Trophoblast cell (in vitro differentiated cells and primary cell): ENCODE measurements around the gene AXIN1.

Experiments
- DNase-seq, 2 donors: peaks; one replicate each; pipeline ENCODE4 v3.0.0-alpha.2; 2016
- H2AFZ ChIP-seq: 2 replicates; pipeline ENCODE4 v1.6.1; 2013; ENCODE audit warnings: low read length, moderate library complexity, mild to moderate bottlenecking; ENCODE audit not compliant: insufficient read depth, poor library complexity
- H2AK5ac ChIP-seq: 2 replicates; pipeline ENCODE4 v1.6.1; 2013; ENCODE audit warnings: mild to moderate bottlenecking, low read length
- H2BK120ac ChIP-seq: 2 replicates; pipeline ENCODE4 v1.6.1; 2013; ENCODE audit warnings: low read length, mild to moderate bottlenecking, moderate library complexity; ENCODE audit not compliant: insufficient read depth, poor library complexity
- H2BK12ac ChIP-seq: 2 replicates; pipeline ENCODE4 v1.6.1; 2013; ENCODE audit warnings: mild to moderate bottlenecking, low read length, moderate library complexity
- H2BK5ac ChIP-seq: 2 replicates; pipeline ENCODE4 v1.6.1; 2013; ENCODE audit warnings: low read length, low read depth, moderate library complexity, mild to moderate bottlenecking; ENCODE audit not compliant: poor library complexity
- H3K14ac ChIP-seq: 2 replicates; pipeline ENCODE4 v1.6.1; 2013; ENCODE audit warnings: mild to moderate bottlenecking, low read length
- H3K18ac ChIP-seq: 2 replicates; pipeline ENCODE4 v1.6.1; 2013; ENCODE audit warnings: mild to moderate bottlenecking, low read length
- H3K23ac ChIP-seq: 2 replicates; pipeline ENCODE4 v1.6.1; 2013; ENCODE audit warnings: low read length
- H3K27ac ChIP-seq: 2 replicates; pipeline ENCODE4 v1.5.1; 2013; ENCODE audit warnings: low read depth, mild to moderate bottlenecking, inconsistent platforms, low read length, moderate library complexity
- H3K27me3 ChIP-seq: 2 replicates; pipeline ENCODE4 v1.6.1; 2013; ENCODE audit warnings: inconsistent platforms, mild to moderate bottlenecking, low read length, moderate library complexity; ENCODE audit not compliant: insufficient read depth
- H3K36me3 ChIP-seq, 2 experiments: 1 replicate in 1 of 2; 2 replicates in 1 of 2; pipeline ENCODE4 v1.6.1; 2013; ENCODE audit warnings: low read length in 2 of 2, mild to moderate bottlenecking in 2 of 2, moderate library complexity in 1 of 2; ENCODE audit not compliant: insufficient read depth in 2 of 2, control insufficient read depth in 1 of 2
- H3K4ac ChIP-seq: 2 replicates; pipeline ENCODE4 v1.6.1; 2013; ENCODE audit warnings: low read depth, mild to moderate bottlenecking, low read length, moderate library complexity
- H3K4me1 ChIP-seq, 2 experiments: 1 replicate in 1 of 2; 2 replicates in 1 of 2; pipeline ENCODE4 v1.6.1; 2013; ENCODE audit warnings: low read length in 2 of 2, mild to moderate bottlenecking in 2 of 2, moderate library complexity in 1 of 2; ENCODE audit not compliant: insufficient read depth in 2 of 2, control insufficient read depth in 1 of 2
- H3K4me2 ChIP-seq: 2 replicates; pipeline ENCODE4 v1.6.1; 2013; ENCODE audit warnings: inconsistent platforms, mild to moderate bottlenecking, low read length, moderate library complexity
- H3K4me3 ChIP-seq: 2 replicates; pipeline ENCODE4 v1.5.1; 2013; ENCODE audit warnings: mild to moderate bottlenecking, low read depth, low read length, inconsistent platforms
- H3K79me1 ChIP-seq: one replicate; pipeline ENCODE4 v1.6.1; 2013; ENCODE audit warnings: low read length
- H3K79me2 ChIP-seq: 2 replicates; pipeline ENCODE4 v1.6.1; 2013; ENCODE audit warnings: low read length, mild to moderate bottlenecking; ENCODE audit not compliant: control insufficient read depth, insufficient read depth, poor library complexity
- H3K9ac ChIP-seq: 2 replicates; pipeline ENCODE4 v1.6.1; 2013; ENCODE audit warnings: mild to moderate bottlenecking, low read length
- H3K9me3 ChIP-seq: 2 replicates; pipeline ENCODE4 v1.6.1; 2013; ENCODE audit warnings: low read depth, mild to moderate bottlenecking, control low read depth, inconsistent platforms, low read length; ENCODE audit not compliant: insufficient read depth
- H4K12ac ChIP-seq: 2 replicates; pipeline ENCODE4 v1.6.1; 2013; ENCODE audit warnings: low read depth, mild to moderate bottlenecking, low read length, moderate library complexity
- H4K8ac ChIP-seq: 2 replicates; pipeline ENCODE4 v1.6.1; 2013; ENCODE audit warnings: low read depth, mild to moderate bottlenecking, low read length, moderate library complexity
- H4K91ac ChIP-seq: one replicate; pipeline ENCODE4 v1.6.1; 2013; ENCODE audit warnings: low read depth, mild to moderate bottlenecking, low read length, moderate library complexity
- WGBS: extraction: QIAGEN DNeasy Blood & Tissue Kit; methylation state at CpG from one replicate; pipeline ENCODE4 v1.1.7; 2013; ENCODE audit warnings: missing lambda C conversion rate; ENCODE audit not compliant: insufficient read length, insufficient coverage; ENCODE audit errors: extremely low coverage; 5-methylcytosine and 5-hydroxymethylcytosine counted together

Gene AXIN1

GRCh38 chr16:396605-397004 lies 44.1 kb upstream of the AXIN1 start:
- Histone ChIP-seq H3K4me2 (peak overlapping the region; percentile 60), H4K8ac (peak overlapping the region; percentile 48), H3K18ac (no peak overlapping the region), H4K91ac (no peak overlapping the region), H3K9me3 (peaks cover 8% of the 10 kb centered on the region), H3K27ac (no peak overlapping the region), H2BK120ac (no peak overlapping the region), H2BK12ac (no peak overlapping the region), H2AK5ac (no peak overlapping the region), H3K36me3 (peaks cover 20 to 24% of the 10 kb centered on the region in 2 experiments), H4K12ac (peak overlapping the region; percentile 22), H3K23ac (no peak overlapping the region), H2AFZ (peak overlapping the region; percentile 84), H3K9ac (no peak overlapping the region), H3K27me3 (no peaks in the 10 kb centered on the region), H2BK5ac (no peak overlapping the region), H3K4me1 (peaks cover 4 to 13% of the 10 kb centered on the region in 2 experiments), H3K79me1 (peaks cover 7% of the 10 kb centered on the region), H3K4me3 (peak overlapping the region; percentile 62), H3K14ac (no peak overlapping the region), H3K79me2 (peaks cover 5% of the 10 kb centered on the region), H3K4ac (no peak overlapping the region)
- WGBS = no CpG with 5 or more reads among the region's 22 CpGs
- peak in 1 of 2 donors; percentile 56 for DNase-seq

DNA sequence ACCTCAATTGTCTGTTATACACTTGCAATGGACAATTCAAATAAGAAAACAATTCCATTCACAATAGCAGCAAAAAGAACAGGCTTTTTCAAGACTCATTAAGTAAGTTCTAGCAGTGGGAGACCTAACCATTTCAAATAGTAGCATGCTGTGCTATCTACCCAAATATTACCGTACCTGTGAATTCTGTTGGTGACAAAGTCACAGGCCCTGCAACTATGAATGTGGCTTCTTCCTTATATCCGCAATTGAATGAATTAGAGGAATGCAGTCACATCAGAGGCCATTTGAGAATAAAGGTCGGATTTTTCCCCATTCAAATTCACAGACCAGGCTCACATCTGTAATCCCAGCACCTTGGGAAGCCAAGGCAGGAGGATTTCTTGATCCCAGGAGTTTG lies 43.7 kb upstream of the AXIN1 start:
- no CpG with 5 or more reads among the region's 3 CpGs for WGBS
- Histone ChIP-seq H3K27ac (no peak overlapping the region), H3K4me3 (no peak overlapping the region)

DNA sequence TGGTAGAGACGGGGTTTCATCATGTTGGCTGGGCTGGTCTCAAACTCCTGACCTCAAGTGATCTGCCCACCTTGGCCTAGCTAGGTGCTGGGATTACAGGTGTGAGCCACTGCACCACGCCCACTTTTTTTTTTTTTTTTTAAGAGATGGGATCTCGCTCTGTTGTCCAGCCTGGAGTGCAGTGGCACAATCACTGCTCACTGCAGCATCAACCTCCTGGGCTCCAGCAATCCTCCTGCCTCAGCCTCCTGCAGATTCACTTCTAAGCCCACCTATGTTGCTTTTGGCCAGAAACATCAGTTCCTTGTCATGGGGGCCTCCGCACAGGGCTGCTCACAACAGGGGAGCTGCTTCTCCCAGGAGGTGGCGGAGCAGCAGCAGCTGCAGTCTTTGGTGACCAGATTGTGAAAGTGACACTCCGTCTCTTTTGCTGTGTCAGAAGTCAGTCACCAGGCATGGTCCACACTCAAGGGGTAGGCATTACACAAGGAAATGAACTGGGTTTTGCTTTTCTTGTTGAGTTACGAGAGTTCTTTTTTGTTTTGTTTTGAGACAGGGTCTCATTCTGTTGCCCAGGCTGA lies 40.0 kb upstream of the AXIN1 start:
- Histone ChIP-seq H2BK12ac (no peak overlapping the region), H3K27me3 (no peaks in the 10 kb centered on the region), H3K4me1 (peaks cover 2 to 3% of the 10 kb centered on the region in 2 experiments), H3K23ac (no peak overlapping the region), H2BK120ac (no peak overlapping the region), H3K79me1 (peaks cover 3% of the 10 kb centered on the region), H3K79me2 (peaks cover 3% of the 10 kb centered on the region), H3K27ac (no peak overlapping the region), H3K9me3 (peaks cover 10% of the 10 kb centered on the region), H4K91ac (no peak overlapping the region), H4K12ac (no peak overlapping the region), H3K14ac (no peak overlapping the region), H2AK5ac (no peak overlapping the region), H2BK5ac (no peak overlapping the region), H4K8ac (no peak overlapping the region), H3K4me3 (no peak overlapping the region), H3K18ac (no peak overlapping the region), H3K4me2 (no peak overlapping the region), H3K36me3 (no peaks in the 10 kb centered on the region), H3K9ac (no peak overlapping the region), H3K4ac (no peak overlapping the region), H2AFZ (no peak overlapping the region)
- WGBS = no CpG with 5 or more reads among the region's 7 CpGs
- peak in 1 of 2 donors; percentile 23 for DNase-seq

More for the DNA sequence above, 43.7 kb upstream of the AXIN1 start:
- Histone ChIP-seq H4K12ac (no peak overlapping the region), H3K14ac (no peak overlapping the region), H3K9ac (no peak overlapping the region), H3K79me2 (peaks cover 3% of the 10 kb centered on the region), H2BK120ac (no peak overlapping the region), H3K79me1 (peaks cover 4% of the 10 kb centered on the region), H2AFZ (no peak overlapping the region), H3K4ac (no peak overlapping the region), H4K8ac (no peak overlapping the region), H3K23ac (no peak overlapping the region), H3K36me3 (peaks cover 20 to 24% of the 10 kb centered on the region in 2 experiments), H3K4me2 (peak overlapping the region; percentile 60), H2AK5ac (no peak overlapping the region), H4K91ac (no peak overlapping the region), H2BK12ac (no peak overlapping the region), H3K18ac (no peak overlapping the region), H3K4me1 (peaks cover 4 to 13% of the 10 kb centered on the region in 2 experiments), H3K27me3 (no peaks in the 10 kb centered on the region), H2BK5ac (no peak overlapping the region), H3K9me3 (peaks cover 10% of the 10 kb centered on the region)
- no peak for DNase-seq

DNA sequence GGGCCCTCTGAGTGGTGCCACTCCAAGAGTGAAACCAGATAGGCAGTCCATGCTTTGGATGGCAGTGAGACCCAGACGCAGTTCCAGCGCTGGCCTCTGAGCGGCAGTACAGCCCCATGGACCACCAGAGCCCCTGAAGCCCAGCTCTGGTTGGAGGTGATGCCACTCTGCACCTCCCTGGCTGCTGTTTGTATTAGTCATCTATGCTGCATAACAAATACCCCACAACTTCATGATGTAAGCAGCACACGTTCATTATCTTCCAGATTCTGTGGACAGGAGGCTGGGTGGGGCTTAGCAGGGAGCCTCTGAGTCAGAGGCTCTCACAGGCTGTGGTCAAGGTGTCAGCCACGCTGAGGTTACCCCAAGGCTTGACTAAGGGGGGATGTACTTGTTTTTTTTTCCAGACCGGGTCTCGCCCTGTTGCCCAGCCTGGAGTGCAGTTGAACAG lies 39.4 kb upstream of the AXIN1 start:
- H3K79me2 ChIP-seq = no peaks in the 10 kb centered on the region
- H3K18ac ChIP-seq = no peak overlapping the region
- no peak overlapping the region for H2AK5ac ChIP-seq
- no peak overlapping the region for H4K8ac ChIP-seq
- H3K4me2 ChIP-seq = no peak overlapping the region
- WGBS = no CpG with 5 or more reads among the region's 7 CpGs
- H2BK12ac ChIP-seq = no peak overlapping the region
- no peak overlapping the region for H4K91ac ChIP-seq
- no peak overlapping the region for H3K4ac ChIP-seq
- H3K27me3 ChIP-seq = no peaks in the 10 kb centered on the region
- no peak overlapping the region for H2AFZ ChIP-seq
- no peaks in the 10 kb centered on the region for H3K79me1 ChIP-seq
- H3K9me3 ChIP-seq = peaks cover 10% of the 10 kb centered on the region
- H3K27ac ChIP-seq = no peak overlapping the region
- no peak overlapping the region for H3K4me3 ChIP-seq
- H2BK120ac ChIP-seq = no peak overlapping the region
- H3K23ac ChIP-seq = no peak overlapping the region
- no peak overlapping the region for H3K9ac ChIP-seq
- H3K36me3 ChIP-seq = no peaks in the 10 kb centered on the region
- no peak overlapping the region for H3K14ac ChIP-seq
- H4K12ac ChIP-seq = no peak overlapping the region
- H3K4me1 ChIP-seq = peaks cover 2 to 3% of the 10 kb centered on the region in 2 experiments
- peak; percentile 92 to 96 for DNase-seq
- no peak overlapping the region for H2BK5ac ChIP-seq
